T-helper 1 cell treated with Interleukin-12 subunit alpha and Interleukin-12 subunit beta and Interleukin-4 antibody, amounts not matched to agents 30 μg/mL and 1 μg/mL, for 36 hours (primary cell): Measurements from ENCODE around the gene FAM13C.

Experiments used
- H3K27ac Mint-ChIP-seq: one replicate; pipeline ENCODE4 v1.8.0; 2021; ENCODE audit warnings: mild to moderate bottlenecking, mixed read lengths
- H3K27me3 Mint-ChIP-seq: one replicate; pipeline ENCODE4 v1.8.0; 2021; ENCODE audit warnings: low read depth, mixed read lengths
- H3K36me3 Mint-ChIP-seq: one replicate; pipeline ENCODE4 v1.8.0; 2021; ENCODE audit warnings: low read depth, mixed read lengths
- H3K4me1 Mint-ChIP-seq: one replicate; pipeline ENCODE4 v1.8.0; 2021; ENCODE audit warnings: low read depth, mixed read lengths
- H3K4me3 Mint-ChIP-seq: one replicate; pipeline ENCODE4 v1.8.0; 2021; ENCODE audit warnings: mild to moderate bottlenecking, moderate library complexity, mixed read lengths
- H3K9me3 Mint-ChIP-seq: one replicate; pipeline ENCODE4 v1.8.0; 2021; ENCODE audit warnings: mixed read lengths

The FAM13C gene

DNA sequence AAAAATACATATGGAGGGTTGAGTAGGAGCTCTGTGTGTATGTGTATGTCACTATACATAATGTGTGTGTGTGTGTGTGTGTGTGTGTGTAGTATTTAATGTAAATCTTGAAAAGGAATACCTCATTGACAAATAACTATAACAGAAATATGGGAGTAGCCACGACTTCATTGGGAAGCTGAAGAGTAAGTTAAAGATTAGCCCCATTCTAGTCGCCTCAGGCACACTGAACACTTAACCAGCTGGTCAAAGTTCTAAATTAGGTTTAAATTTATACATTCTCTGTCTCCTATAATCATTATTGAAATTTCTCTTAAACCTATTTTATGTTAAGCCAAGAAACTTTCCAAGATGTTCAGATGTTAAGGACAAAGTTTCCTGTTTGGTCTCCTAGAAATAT lies 45.3 kb downstream of the FAM13C start:
- Mint-ChIP-seq H3K27me3 (no peaks in the 10 kb centered on the region), H3K36me3 (no peaks in the 10 kb centered on the region), H3K9me3 (no peaks in the 10 kb centered on the region), H3K4me3 (no peak overlapping the region), H3K4me1 (no peaks in the 10 kb centered on the region), H3K27ac (no peak overlapping the region)

DNA sequence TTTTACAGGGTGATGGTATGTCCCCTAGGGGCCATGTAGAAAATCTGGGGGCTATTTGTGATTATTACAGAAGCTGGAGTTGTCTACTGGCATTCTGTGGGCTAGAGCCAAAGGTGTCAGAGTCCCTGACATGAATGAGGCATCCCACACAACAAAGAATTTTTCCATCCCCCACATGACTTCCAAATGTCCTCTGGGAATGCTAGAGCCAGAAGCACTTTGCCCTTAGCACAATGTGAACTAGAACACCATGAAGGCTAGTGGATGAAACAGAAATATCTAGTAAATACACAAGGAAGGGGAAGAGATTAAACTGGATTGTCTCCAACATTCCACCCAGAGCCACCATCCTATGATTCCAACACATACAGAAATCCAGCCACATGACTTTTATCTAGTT lies 46.9 kb downstream of the FAM13C start:
- H3K4me1 Mint-ChIP-seq = no peaks in the 10 kb centered on the region
- no peak overlapping the region for H3K27ac Mint-ChIP-seq
- H3K27me3 Mint-ChIP-seq = no peaks in the 10 kb centered on the region
- no peaks in the 10 kb centered on the region for H3K36me3 Mint-ChIP-seq
- no peak overlapping the region for H3K4me3 Mint-ChIP-seq
- H3K9me3 Mint-ChIP-seq = no peaks in the 10 kb centered on the region

DNA sequence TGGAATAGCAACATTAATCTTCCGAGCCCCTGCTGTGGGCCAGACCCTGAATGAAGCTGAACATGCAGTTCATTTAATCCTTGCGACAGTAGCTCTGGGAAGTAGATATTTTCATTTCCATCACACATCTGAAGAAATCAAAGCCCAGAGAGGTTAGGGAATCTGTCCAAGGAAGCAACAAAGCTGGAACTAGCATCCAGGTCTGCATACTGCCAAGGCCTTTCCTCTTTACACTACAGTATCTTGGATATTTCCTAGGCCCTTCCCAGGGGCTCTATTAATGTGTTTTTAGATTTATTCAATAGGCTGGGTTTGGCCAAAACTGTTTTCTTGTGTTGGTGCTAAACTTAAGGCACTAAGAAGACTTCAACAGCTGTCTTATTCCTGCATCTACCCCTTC lies 48.1 kb downstream of the FAM13C start:
- no peaks in the 10 kb centered on the region for H3K36me3 Mint-ChIP-seq
- H3K4me1 Mint-ChIP-seq = no peaks in the 10 kb centered on the region
- H3K27ac Mint-ChIP-seq = no peak overlapping the region
- no peak overlapping the region for H3K4me3 Mint-ChIP-seq
- H3K27me3 Mint-ChIP-seq = no peaks in the 10 kb centered on the region
- H3K9me3 Mint-ChIP-seq = no peaks in the 10 kb centered on the region

DNA sequence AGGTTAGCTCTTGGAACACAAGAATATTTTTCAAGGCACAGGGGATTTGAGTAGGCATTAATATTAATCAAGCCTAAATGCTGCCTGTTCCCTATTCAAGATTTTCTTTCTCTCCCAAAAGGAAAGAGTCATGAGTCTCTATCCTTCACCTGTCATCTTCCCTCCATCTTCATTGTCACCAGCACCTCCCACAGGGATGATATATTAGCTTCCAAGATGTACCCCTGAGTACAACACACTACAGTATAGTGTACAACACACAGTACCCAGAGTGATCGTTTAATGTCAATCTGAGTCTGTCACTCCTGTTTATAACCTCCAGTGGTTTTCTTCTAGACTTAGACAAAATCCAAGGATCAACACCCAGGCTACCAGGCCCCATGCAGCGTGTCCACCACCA lies 50.1 kb downstream of the FAM13C start:
- no peaks in the 10 kb centered on the region for H3K27me3 Mint-ChIP-seq
- H3K27ac Mint-ChIP-seq = no peak overlapping the region
- H3K9me3 Mint-ChIP-seq = no peaks in the 10 kb centered on the region
- no peak overlapping the region for H3K4me3 Mint-ChIP-seq
- H3K36me3 Mint-ChIP-seq = no peaks in the 10 kb centered on the region
- H3K4me1 Mint-ChIP-seq = no peaks in the 10 kb centered on the region

DNA sequence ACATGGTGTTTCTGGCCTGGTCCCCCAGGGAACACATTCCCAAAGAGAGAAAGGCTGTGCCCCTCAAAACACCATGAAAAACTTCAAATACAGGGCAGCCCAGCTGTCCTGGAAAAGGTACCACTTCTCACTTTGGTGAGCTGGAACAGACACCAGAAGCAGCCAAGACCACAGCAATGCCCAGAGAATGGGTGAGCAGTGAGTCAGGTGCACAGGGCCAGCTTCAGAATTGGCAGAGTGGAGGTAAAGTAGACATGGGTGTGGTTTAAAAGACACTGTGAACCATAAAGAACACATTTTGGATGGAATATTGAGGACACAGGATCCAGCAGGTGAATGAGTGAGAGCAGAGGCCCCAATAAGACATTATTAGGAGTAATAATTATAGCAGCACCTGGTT lies 51.3 kb downstream of the FAM13C start:
- no peaks in the 10 kb centered on the region for H3K4me1 Mint-ChIP-seq
- no peaks in the 10 kb centered on the region for H3K36me3 Mint-ChIP-seq
- no peak overlapping the region for H3K4me3 Mint-ChIP-seq
- H3K9me3 Mint-ChIP-seq = no peaks in the 10 kb centered on the region
- H3K27me3 Mint-ChIP-seq = no peaks in the 10 kb centered on the region
- H3K27ac Mint-ChIP-seq = no peak overlapping the region

DNA sequence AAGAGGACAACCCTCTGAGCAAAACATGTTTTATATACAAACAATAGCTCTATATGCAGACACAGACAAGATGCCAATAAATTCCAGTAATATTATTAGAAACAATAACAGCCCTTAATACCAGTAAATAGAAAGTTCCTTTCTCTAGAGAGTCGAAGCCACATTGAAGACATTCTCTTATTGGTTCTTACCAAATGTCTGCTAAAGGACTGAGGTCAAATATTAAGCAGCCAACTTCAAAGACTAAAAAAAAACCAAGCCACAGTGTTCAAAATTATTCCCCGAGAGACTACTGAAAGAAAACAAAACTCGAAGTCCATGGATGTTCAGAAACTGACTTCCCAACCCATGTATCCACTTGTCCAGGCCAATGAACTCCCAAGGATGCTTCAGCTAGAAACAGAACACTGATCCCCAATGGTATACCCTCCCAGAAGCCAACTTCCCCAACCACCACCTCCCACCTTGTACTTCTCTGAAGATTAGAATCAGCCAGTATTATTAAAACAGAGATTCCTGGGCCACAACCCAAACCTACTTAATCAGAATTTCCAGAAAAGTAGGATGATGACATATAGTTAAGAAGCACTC lies 51.9 kb downstream of the FAM13C start:
- Mint-ChIP-seq H3K4me3 (no peak overlapping the region), H3K36me3 (no peaks in the 10 kb centered on the region), H3K27ac (no peak overlapping the region), H3K9me3 (no peaks in the 10 kb centered on the region), H3K27me3 (no peaks in the 10 kb centered on the region), H3K4me1 (no peaks in the 10 kb centered on the region)

DNA sequence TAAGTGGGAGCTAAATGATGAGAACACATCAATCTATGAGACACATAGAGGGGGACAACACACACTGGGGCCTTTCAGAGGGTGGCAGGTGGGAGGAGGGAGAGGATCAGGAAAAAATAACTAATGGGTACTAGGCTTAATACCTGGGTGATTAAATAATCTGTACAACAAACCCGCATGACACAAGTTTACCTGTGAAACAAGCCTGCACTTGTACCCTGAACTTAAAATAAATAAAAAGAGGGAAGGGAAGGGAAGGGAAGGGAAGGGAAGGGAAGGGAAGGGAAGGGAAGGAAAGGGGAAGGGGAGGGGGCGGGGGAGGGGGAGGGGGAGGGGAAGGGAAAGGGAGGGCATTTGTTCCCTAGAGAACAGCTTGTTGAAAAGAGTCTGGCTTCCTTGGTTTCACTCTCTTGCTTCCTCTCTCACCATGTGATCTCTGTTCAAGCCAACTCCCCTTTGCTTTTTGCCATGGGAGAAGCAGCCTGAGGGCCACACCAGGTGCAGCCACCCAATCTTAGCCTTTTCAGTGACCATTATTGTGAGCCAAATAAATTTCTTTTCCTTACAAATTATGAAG lies 57.7 kb downstream of the FAM13C start:
- no peaks in the 10 kb centered on the region for H3K9me3 Mint-ChIP-seq
- H3K27me3 Mint-ChIP-seq = no peaks in the 10 kb centered on the region
- H3K4me3 Mint-ChIP-seq = no peak overlapping the region
- no peaks in the 10 kb centered on the region for H3K36me3 Mint-ChIP-seq
- no peaks in the 10 kb centered on the region for H3K4me1 Mint-ChIP-seq
- no peak overlapping the region for H3K27ac Mint-ChIP-seq

DNA sequence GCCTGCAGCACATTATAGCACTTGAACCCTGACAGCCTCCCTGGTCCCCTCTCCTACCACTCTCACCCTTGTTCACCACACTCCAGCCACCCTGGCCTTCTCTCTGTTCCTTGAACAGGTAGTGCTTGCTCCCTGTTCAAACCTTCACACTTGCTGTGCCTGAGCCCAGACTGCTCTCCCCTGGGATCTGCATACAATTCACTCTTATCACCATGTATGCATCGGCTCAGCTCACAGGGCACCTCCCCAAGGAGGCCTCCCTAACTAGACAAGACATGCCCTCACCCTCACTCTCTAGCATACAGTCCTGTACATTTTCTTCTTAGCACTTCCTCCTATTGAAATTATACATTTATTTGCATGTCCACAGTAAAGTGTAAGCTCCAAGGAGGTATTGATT lies 59.3 kb downstream of the FAM13C start:
- no peak overlapping the region for H3K4me3 Mint-ChIP-seq
- no peaks in the 10 kb centered on the region for H3K36me3 Mint-ChIP-seq
- no peak overlapping the region for H3K27ac Mint-ChIP-seq
- H3K27me3 Mint-ChIP-seq = no peaks in the 10 kb centered on the region
- no peaks in the 10 kb centered on the region for H3K9me3 Mint-ChIP-seq
- no peaks in the 10 kb centered on the region for H3K4me1 Mint-ChIP-seq

DNA sequence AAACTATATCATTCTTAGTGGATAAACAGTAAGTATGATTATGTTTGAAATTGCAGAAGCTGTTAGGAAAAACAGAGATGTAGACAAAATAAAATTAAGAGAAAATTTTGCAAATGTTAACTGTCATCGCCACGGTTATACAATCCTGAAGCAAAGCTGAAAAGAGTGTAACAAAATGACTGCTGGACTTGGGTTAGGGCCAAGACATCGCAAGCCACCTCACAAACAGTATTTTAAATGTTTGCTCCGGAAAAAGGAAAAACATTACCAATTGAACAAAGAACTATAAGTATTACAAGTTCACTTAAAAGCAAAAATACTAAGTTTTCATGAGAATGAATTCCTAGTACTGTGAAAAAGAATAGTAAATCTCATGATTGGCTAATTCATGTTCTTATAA lies 60.0 kb downstream of the FAM13C start:
- H3K27me3 Mint-ChIP-seq = no peaks in the 10 kb centered on the region
- H3K4me3 Mint-ChIP-seq = no peak overlapping the region
- H3K9me3 Mint-ChIP-seq = no peaks in the 10 kb centered on the region
- no peak overlapping the region for H3K27ac Mint-ChIP-seq
- H3K36me3 Mint-ChIP-seq = no peaks in the 10 kb centered on the region
- H3K4me1 Mint-ChIP-seq = no peaks in the 10 kb centered on the region

DNA sequence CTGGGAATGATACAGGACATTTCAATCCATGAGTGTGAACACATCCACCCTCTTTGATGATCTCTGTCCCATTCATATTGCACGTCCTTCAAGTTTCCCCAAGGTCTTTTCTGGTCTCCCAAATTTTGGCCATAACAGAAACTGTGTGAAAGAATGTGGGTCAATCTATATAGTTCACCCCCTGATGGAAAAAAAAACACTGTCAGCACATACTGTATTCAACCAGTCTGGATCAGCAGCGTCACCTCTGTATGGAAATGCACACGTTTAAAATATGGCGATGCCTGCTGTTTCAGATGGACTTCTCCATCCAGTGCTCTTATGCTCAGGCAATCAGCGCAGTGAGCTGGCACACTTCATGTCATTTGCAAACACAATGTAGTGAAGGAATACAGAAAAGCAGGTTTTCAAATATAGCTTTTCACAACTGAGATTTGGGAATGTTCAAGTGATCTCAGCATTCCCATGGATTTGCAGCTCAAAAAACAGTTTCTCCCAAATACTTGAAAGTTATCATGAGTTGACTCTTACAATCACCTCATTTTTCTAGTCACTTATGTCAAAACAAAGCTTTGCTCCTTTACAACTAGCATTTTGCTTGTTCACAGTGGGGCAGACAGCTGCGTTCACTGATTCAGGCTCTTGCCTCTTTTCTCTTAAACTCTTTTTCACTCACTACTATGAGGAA lies 61.1 kb downstream of the FAM13C start:
- Mint-ChIP-seq H3K4me1 (no peaks in the 10 kb centered on the region), H3K36me3 (no peaks in the 10 kb centered on the region), H3K9me3 (no peaks in the 10 kb centered on the region), H3K27me3 (no peaks in the 10 kb centered on the region), H3K4me3 (no peak overlapping the region), H3K27ac (no peak overlapping the region)

DNA sequence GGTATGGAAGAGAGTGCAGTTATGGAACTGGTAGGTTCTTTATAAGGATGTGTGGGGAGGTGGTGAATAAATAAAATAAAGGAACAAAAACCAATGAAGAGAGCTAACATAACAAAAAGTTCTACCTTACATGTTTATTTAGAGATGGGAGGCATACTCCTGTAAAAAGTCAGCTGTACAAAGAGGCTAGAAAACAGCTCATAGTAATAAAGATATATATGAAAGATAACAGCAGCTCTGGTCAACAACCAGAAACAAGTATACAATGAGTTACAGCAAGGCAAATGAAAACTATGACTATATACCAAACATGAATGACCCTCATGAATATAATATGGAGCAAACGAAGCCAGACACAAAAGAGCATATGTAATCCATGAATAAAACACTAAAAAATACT lies 62.0 kb downstream of the FAM13C start:
- no peak overlapping the region for H3K4me3 Mint-ChIP-seq
- H3K9me3 Mint-ChIP-seq = no peaks in the 10 kb centered on the region
- no peaks in the 10 kb centered on the region for H3K36me3 Mint-ChIP-seq
- no peak overlapping the region for H3K27ac Mint-ChIP-seq
- no peaks in the 10 kb centered on the region for H3K4me1 Mint-ChIP-seq
- no peaks in the 10 kb centered on the region for H3K27me3 Mint-ChIP-seq

DNA sequence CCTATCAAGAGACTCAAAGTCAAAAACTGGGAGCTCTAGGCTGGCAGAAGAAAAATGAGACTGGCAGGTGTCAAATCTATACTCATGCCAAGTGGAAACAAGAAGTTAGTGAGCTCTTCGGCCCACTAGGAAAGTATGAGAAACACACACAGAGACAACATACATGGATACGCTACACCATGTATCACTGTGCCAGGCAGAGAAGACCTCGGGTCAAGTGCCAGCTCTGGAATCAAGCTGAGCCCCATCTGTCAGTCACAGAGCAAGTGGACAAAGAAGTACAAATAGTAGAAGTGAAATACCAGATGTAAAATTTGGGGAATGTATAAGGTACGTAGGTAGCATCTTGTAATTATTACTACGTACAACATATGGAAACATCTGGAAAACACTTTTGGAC lies 62.4 kb downstream of the FAM13C start:
- Mint-ChIP-seq H3K4me1 (no peaks in the 10 kb centered on the region), H3K27ac (no peak overlapping the region), H3K4me3 (no peak overlapping the region), H3K27me3 (no peaks in the 10 kb centered on the region), H3K9me3 (no peaks in the 10 kb centered on the region), H3K36me3 (no peaks in the 10 kb centered on the region)

DNA sequence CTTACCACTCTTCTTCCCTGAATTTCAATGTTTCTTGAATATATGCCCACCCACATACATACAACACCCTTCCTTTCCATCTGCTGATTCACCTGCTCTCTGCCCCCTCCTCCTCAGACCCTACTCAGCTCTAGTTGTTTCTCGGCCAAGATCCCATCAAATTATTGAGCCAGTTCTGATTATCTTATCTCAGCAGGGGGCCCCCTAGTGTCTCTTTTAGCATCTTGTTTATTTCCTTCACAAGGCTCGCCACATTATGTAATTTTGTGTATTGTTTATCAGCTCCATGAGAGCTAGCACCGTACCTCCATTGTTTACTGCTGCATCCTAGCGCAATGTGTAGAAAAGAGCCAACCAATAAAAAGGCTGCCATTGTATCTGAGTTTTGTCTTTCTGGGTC lies 71.9 kb downstream of the FAM13C start:
- Mint-ChIP-seq H3K27me3 (no peaks in the 10 kb centered on the region), H3K9me3 (no peaks in the 10 kb centered on the region), H3K4me1 (no peaks in the 10 kb centered on the region), H3K4me3 (no peak overlapping the region), H3K36me3 (no peaks in the 10 kb centered on the region), H3K27ac (no peak overlapping the region)

DNA sequence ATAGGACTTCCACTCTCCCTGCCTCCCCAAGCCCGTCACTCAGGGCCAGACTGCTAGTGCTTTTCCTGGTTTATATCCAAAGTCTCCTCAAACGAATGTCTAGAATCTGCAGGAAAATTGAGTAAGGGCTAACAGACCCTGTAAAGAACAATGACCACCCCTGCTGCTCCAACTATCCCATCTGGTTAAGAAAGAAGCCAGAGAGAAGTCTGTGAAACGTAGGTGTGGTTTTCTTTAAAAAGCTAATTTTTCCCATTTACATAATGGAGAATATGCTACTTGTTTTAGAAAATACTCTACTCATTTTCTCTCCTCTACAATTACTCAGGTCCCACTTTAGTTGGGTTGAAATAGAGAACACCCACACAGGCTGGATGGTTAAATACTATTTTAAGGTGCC lies 72.5 kb downstream of the FAM13C start:
- Mint-ChIP-seq H3K27me3 (no peaks in the 10 kb centered on the region), H3K27ac (no peak overlapping the region), H3K4me1 (no peaks in the 10 kb centered on the region), H3K36me3 (no peaks in the 10 kb centered on the region), H3K4me3 (no peak overlapping the region), H3K9me3 (no peaks in the 10 kb centered on the region)

DNA sequence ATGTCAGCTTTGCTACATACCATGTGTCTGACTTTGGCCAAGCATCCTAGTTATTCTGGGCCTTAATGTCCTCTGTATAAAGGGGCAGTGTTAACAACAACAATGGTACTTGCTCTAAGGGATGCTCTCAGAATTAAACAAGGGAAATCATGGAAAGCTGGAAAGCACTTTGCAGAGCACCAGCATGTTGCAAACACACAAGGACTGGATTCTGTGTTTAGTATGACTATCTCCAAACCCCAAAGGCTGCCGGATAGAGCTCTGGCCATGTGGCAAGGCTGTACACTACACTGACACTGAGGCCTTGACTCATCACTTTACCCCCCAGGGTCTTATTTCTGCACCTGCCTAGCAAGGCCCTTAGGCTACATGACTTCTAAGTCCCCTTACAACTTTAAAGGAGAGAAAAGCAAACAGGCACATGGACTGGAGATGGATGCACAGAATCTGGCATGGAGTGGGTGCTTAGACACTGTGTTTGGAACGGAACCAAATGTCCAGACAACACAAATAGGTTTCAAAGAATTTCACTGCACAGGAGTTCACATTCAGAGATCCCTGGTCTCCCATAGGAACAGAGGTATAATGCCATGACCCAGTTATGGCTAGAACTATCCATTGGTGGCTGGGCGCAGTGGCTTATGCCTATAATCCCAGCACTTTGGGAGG lies 74.6 kb downstream of the FAM13C start:
- H3K4me3 Mint-ChIP-seq = no peak overlapping the region
- H3K27ac Mint-ChIP-seq = no peak overlapping the region
- H3K4me1 Mint-ChIP-seq = no peaks in the 10 kb centered on the region
- H3K36me3 Mint-ChIP-seq = no peaks in the 10 kb centered on the region
- no peaks in the 10 kb centered on the region for H3K9me3 Mint-ChIP-seq
- no peaks in the 10 kb centered on the region for H3K27me3 Mint-ChIP-seq
